Thyroid gland (tissue), 4 donors: ENCODE data around the gene LAMB1.

Experiments used
- CTCF ChIP-seq, 6 experiments: fragments of 200-600 bp in 3 of 6; fragments of 450-650 bp in 3 of 6; sonication (generic) in 3 of 6; IDR thresholded peaks; one replicate each; pipeline ENCODE4 v1.5.1; 2016 to 2019; ENCODE audit warnings: antibody characterized with exemption in 6 of 6, mild to moderate bottlenecking in 2 of 6, inconsistent platforms in 1 of 6, moderate library complexity in 1 of 6
- POLR2A ChIP-seq, 2 donors: fragments of 450-650 bp; IDR thresholded peaks; one replicate each; pipeline ENCODE4 v1.6.1; 2017; ENCODE audit warnings: antibody characterized with exemption in 2 of 2, mild to moderate bottlenecking in 2 of 2, moderate library complexity in 1 of 2

DNA sequence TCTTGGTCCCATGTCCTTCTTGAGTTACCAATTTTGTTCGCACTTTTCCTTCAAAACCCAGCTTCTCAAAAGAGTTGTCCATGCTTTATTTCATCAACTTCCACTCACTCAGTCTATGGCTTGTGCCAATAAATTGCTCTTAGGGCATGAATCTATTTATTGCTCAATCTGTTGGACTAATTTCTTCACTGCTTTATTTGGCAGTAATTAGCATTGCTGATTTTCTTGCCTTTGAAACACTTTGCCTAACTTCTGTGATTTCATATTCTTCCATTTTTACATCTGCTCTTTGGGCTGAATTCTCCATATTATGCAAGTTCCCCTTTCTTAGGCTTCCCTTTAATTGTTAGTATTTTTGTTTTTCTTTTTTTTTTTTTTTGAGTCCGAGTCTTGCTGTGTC, 95.2 kb downstream of the LAMB1 start:
- TF ChIP-seq CTCF (IDR thresholded peaks at IDR 0.05), result no peak
- TF ChIP-seq POLR2A (IDR thresholded peaks at IDR 0.05), result no peak
